Natural killer cell (primary cell): ENCODE results near the gene ELOVL1. TPM values are rescaled to one million over a fixed set of nuclear protein-coding genes. Genes with fewer than 3 reads are reported as not detected.
A peak's percentile ranks its signal among the peaks of the same experiment; 100 is the strongest.

Experiments
- ATAC-seq, 3 donors: fragments of 150-1000 bp in 2 of 3; fragments of 200-7000 bp in 1 of 3; cut with Tn5 transposase; 1 replicate in 1 of 3; 2 replicates in 2 of 3; pipeline ENCODE4 v1.10.0; 2021; ENCODE audit warnings: mild to moderate bottlenecking in 2 of 3, moderate library complexity in 2 of 3
- DNase-seq, 2 donors: peaks; one replicate each; pipeline versions ENCODE4 v3.0.0 to v3.0.0-alpha.2; 2013 to 2021; ENCODE audit warnings: mixed read lengths in 1 of 2
- H3K27ac ChIP-seq: one replicate; pipeline ENCODE4 v1.5.1; 2013; ENCODE audit warnings: mild to moderate bottlenecking, low read length
- H3K27me3 ChIP-seq: one replicate; pipeline ENCODE4 v1.6.1; 2013; ENCODE audit warnings: low read length; ENCODE audit not compliant: control insufficient read depth, insufficient read depth
- H3K36me3 ChIP-seq: one replicate; pipeline ENCODE4 v1.6.1; 2013; ENCODE audit warnings: low read length; ENCODE audit not compliant: control insufficient read depth, insufficient read depth
- H3K4me1 ChIP-seq: one replicate; pipeline ENCODE4 v1.6.1; 2013; ENCODE audit warnings: low read length; ENCODE audit not compliant: control insufficient read depth, insufficient read depth
- H3K4me3 ChIP-seq: one replicate; pipeline ENCODE4 v1.5.1; 2013; ENCODE audit warnings: low read length
- H3K9me3 ChIP-seq: one replicate; pipeline ENCODE4 v1.6.1; 2013; ENCODE audit warnings: low read length; ENCODE audit not compliant: control insufficient read depth, insufficient read depth
- H3K27ac Mint-ChIP-seq, 2 donors: one replicate each; pipeline ENCODE4 v1.8.0; 2022; ENCODE audit warnings: mild to moderate bottlenecking in 2 of 2, mixed read lengths in 2 of 2, moderate library complexity in 1 of 2
- H3K27me3 Mint-ChIP-seq, 2 donors: one replicate each; pipeline ENCODE4 v1.8.0; 2022; ENCODE audit warnings: low read depth in 2 of 2, mixed read lengths in 2 of 2
- H3K36me3 Mint-ChIP-seq: one replicate; pipeline ENCODE4 v1.8.0; 2022; ENCODE audit warnings: mixed read lengths
- H3K4me1 Mint-ChIP-seq, 2 donors: one replicate each; pipeline ENCODE4 v1.8.0; 2022; ENCODE audit warnings: mixed read lengths in 2 of 2
- H3K4me3 Mint-ChIP-seq: one replicate; pipeline ENCODE4 v1.8.0; 2022; ENCODE audit warnings: mild to moderate bottlenecking, moderate library complexity, mixed read lengths
- H3K9me3 Mint-ChIP-seq, 2 donors: one replicate each; pipeline ENCODE4 v1.8.0; 2022; ENCODE audit warnings: mixed read lengths in 2 of 2
- CTCF ChIP-seq: fragments of 200-600 bp; IDR thresholded peaks from one replicate; pipeline ENCODE4 v1.8.0; 2022; ENCODE audit warnings: antibody characterized with exemption
- WGBS: methylation state at CpG from one replicate; pipeline ENCODE4 v1.1.7; 2013; ENCODE audit warnings: missing lambda C conversion rate; ENCODE audit not compliant: insufficient coverage; 5-methylcytosine and 5-hydroxymethylcytosine counted together
- intact Hi-C: fragments of 100-400 bp; cut with micrococcal nuclease; formaldehyde crosslinking; loops from one replicate; pipeline ENCODE4 v1.14.2; 2022
- total RNA-seq, 4 donors: library from RNA; stranded (reverse); fragments of 120-200 nt in 1 of 4; gene quantifications; one replicate each; pipeline versions ENCODE4 v1.2.3 to v1.2.4, GENCODE V29; 2013 to 2022

The ELOVL1 gene
- total RNA-seq, 3 donors from 2014 or later (not counting 1 experiment from before 2014, with no cell fraction given) = 53.2 to 73.0 (median 67.5) TPM

- peaks cover 32% of the 10 kb centered on the region for H3K4me1 ChIP-seq
- Mint-ChIP-seq H3K9me3 (no peaks in the 10 kb centered on the region), H3K4me1 (peaks cover 35 to 53% of the 10 kb centered on the region in 2 donors), H3K27ac (peak overlapping the region; percentile 90 to 94), H3K27me3 (no peaks in the 10 kb centered on the region), H3K36me3 (no peaks in the 10 kb centered on the region), H3K4me3 (peak overlapping the region; percentile 96)
- TF ChIP-seq CTCF = no peak
- H3K36me3 ChIP-seq = peaks cover 31% of the 10 kb centered on the region
- H3K4me3 ChIP-seq = peak overlapping the region; percentile 88
- H3K27me3 ChIP-seq = no peaks in the 10 kb centered on the region
- ATAC-seq (peak; percentile 42 to 63 (median 55)), DNase-seq (peak; percentile 34 to 62)
- H3K27ac ChIP-seq = peak overlapping the region; percentile 80
- H3K9me3 ChIP-seq = no peaks in the 10 kb centered on the region
- intact Hi-C loops = loop anchor here (1.0 kb wide), 1 partner anchor 22 kb away; the partner anchor contains the start of genes MED8 and SZT2
- under 1% methylated on average over 48 of the region's 48 CpGs for WGBS
These were observed 546 bp downstream of the ELOVL1 start for GRCh38 chr1:43367026-43367903.

- DNase-seq = no peak
- Histone ChIP-seq H3K4me3 (peak overlapping the region; percentile 88), H3K27ac (peak overlapping the region; percentile 80), H3K27me3 (no peaks in the 10 kb centered on the region), H3K9me3 (no peaks in the 10 kb centered on the region), H3K4me1 (peaks cover 32% of the 10 kb centered on the region), H3K36me3 (peaks cover 37% of the 10 kb centered on the region)
- H3K27me3 Mint-ChIP-seq = no peaks in the 10 kb centered on the region
- peak overlapping the region; percentile 96 for H3K4me3 Mint-ChIP-seq
- no peaks in the 10 kb centered on the region for H3K9me3 Mint-ChIP-seq
- 24% methylated on average over 5 of the region's 5 CpGs for WGBS
- no peaks in the 10 kb centered on the region for H3K36me3 Mint-ChIP-seq
- no peak for TF ChIP-seq CTCF
- no peak for ATAC-seq
- intact Hi-C loops = loop anchor here (1.0 kb wide), 1 partner anchor 23 kb away; the partner anchor contains the start of genes MED8 and SZT2
- H3K4me1 Mint-ChIP-seq = peaks cover 35 to 53% of the 10 kb centered on the region in 2 donors
- peak overlapping the region; percentile 90 to 94 for H3K27ac Mint-ChIP-seq
These were observed 1.2 kb downstream of the ELOVL1 start for GRCh38 chr1:43366601-43367025.

GRCh38 chr1:43366179-43366578, 1.6 kb downstream of the ELOVL1 start:
- Histone ChIP-seq H3K27me3 (no peaks in the 10 kb centered on the region), H3K4me3 (no peak overlapping the region), H3K4me1 (peaks cover 32% of the 10 kb centered on the region), H3K27ac (peak overlapping the region; percentile 80), H3K36me3 (peaks cover 41% of the 10 kb centered on the region), H3K9me3 (no peaks in the 10 kb centered on the region)
- 87% methylated on average over 11 of the region's 11 CpGs for WGBS
- Mint-ChIP-seq H3K4me3 (peak overlapping the region; percentile 64), H3K27ac (peak overlapping the region; percentile 90 to 94), H3K9me3 (no peaks in the 10 kb centered on the region), H3K4me1 (peaks cover 35 to 57% of the 10 kb centered on the region in 2 donors), H3K36me3 (no peaks in the 10 kb centered on the region), H3K27me3 (no peaks in the 10 kb centered on the region)
- ATAC-seq (no peak), DNase-seq (no peak)
- no peak for TF ChIP-seq CTCF
- intact Hi-C loops = no loop called here
